ENCODE measurements around the gene MEA1. TPM values are rescaled to one million over a fixed set of nuclear protein-coding genes. Genes with fewer than 3 reads are reported as not detected.
"Not testable (repeated sequence)": the region's sequence is repeated elsewhere in the genome, so short reads cannot be mapped to it uniquely, and the experiment has no call there.

The MEA1 gene
- total RNA-seq, 1 experiment from 2014 or later: 67.6 TPM

DNA sequence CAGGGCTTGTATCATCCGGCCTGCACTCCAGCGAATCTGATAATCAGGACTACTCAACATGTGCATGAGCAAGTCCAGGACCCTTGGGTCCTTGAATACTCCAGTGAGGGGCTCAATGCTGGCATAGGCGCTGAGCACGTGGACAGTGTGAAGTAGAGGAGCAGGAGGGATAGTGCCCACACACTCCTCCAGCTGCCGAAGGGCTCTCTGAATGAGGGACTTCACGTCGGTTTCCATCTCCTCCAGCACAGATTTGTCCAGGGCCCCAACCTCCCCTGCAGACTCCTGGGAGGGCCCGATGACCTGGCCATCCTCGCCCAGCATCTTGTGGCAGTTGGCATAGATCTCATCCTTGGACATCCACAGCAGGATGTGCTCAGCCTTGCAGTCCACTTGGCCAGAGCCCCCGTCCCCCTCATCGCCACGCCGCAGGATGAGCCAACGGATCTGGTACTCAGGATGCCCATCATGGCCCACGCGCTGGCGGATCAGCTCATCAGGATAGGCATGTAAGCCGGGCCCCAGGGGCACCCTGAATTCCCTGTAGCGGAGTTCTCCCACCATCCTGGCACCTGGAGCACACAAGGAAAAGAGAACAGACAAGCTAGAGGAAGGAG lies 38.6 kb upstream of the MEA1 start:
- peaks cover 10% of the 10 kb centered on the region for H3K36me3 ChIP-seq
- DNase-seq: no peak
- peak overlapping the region; percentile 85 for H3K27ac ChIP-seq

GRCh38 chr6:43050981-43051380 lies 37.2 kb upstream of the MEA1 start:
- no peak overlapping the region for H3K27ac ChIP-seq
- no peaks in the 10 kb centered on the region for H3K9me3 ChIP-seq (replicated peaks)
- no peak overlapping the region for H3K4me3 ChIP-seq
- H3K36me3 ChIP-seq: peaks cover 10% of the 10 kb centered on the region
- no peaks in the 10 kb centered on the region for H3K27me3 ChIP-seq
- DNase-seq: no peak
- H3K4me1 ChIP-seq: peaks cover 11% of the 10 kb centered on the region; the same call in 1 of the 2 replicates

More for the DNA sequence above, 38.6 kb upstream of the MEA1 start:
- no peaks in the 10 kb centered on the region for H3K27me3 ChIP-seq
- peak overlapping the region; percentile 80 for H3K4me3 ChIP-seq
- peaks cover 11% of the 10 kb centered on the region; the same call in 1 of the 2 replicates for H3K4me1 ChIP-seq
- H3K9me3 ChIP-seq (replicated peaks): no peaks in the 10 kb centered on the region

GRCh38 chr6:43047998-43048397 lies 34.3 kb upstream of the MEA1 start:
- Histone ChIP-seq H3K27me3 (no peaks in the 10 kb centered on the region), H3K4me3 (no peak overlapping the region), H3K27ac (no peak overlapping the region), H3K4me1 (peaks cover 11% of the 10 kb centered on the region; the same call in 1 of the 2 replicates), H3K9me3 (replicated peaks) (no peaks in the 10 kb centered on the region), H3K36me3 (peaks cover 10% of the 10 kb centered on the region)
- DNase-seq: no peak

DNA sequence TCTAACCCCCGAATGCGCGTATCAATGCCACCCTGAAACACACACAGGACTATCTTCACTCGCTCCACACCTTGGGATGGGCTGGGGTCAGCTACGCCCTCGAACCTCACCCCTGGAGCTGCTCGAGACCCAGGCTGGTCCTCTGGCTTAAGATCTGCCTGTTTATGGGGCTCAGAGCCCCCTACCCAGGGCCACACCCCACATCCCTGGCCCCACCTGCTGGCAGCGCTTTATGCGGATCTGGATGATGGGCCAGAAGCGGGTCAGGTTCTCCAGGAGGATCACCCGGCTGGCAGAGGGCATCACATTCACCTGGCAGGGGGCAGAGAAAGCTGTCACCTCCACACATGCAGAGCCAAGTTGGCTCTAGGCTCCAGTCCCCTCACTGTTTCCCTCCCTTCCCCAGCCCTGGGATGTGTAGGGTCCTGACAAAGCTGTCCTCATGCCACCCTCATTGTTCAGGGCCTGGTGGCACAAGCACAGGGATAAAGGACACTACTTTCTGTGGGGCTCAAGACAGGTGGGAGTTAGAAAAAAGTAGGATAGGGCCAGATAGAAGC lies 31.7 kb upstream of the MEA1 start:
- DNase-seq: no peak
- Histone ChIP-seq H3K9me3 (replicated peaks) (no peaks in the 10 kb centered on the region), H3K4me3 (no peak overlapping the region), H3K27me3 (no peaks in the 10 kb centered on the region), H3K36me3 (peaks cover 14% of the 10 kb centered on the region), H3K27ac (no peak overlapping the region), H3K4me1 (no peaks in the 10 kb centered on the region)

GRCh38 chr6:43043310-43043709 lies 29.6 kb upstream of the MEA1 start:
- DNase-seq: no peak
- Histone ChIP-seq H3K27ac (no peak overlapping the region), H3K27me3 (no peaks in the 10 kb centered on the region), H3K36me3 (peaks cover 7% of the 10 kb centered on the region), H3K9me3 (replicated peaks) (no peaks in the 10 kb centered on the region), H3K4me3 (no peak overlapping the region), H3K4me1 (no peaks in the 10 kb centered on the region)

DNA sequence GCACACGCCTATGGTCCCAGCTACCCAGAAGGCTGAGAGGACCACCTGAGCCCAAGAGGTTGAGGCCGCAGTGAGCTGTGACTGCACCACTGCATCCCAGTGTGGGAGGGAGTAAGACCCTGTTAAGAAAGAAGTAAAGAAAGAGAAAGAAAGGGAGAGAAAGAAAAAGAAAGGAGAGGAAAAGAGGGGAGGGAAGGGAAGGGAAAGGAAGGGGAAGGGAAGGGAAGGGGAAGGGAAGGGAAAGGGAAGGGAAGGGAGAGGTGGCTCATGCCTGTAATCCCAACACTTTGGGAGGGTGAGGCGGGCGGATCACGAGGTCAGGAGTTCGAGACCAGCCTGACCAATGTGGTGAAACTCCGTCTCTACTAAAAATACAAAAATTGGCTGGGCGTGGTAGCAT lies 27.7 kb upstream of the MEA1 start:
- H3K4me3 ChIP-seq; H3K4me1 ChIP-seq; H3K9me3 ChIP-seq (replicated peaks); DNase-seq; H3K27me3 ChIP-seq; H3K27ac ChIP-seq: not testable (repeated sequence)
- H3K36me3 ChIP-seq: peaks cover 15% of the 10 kb centered on the region

DNA sequence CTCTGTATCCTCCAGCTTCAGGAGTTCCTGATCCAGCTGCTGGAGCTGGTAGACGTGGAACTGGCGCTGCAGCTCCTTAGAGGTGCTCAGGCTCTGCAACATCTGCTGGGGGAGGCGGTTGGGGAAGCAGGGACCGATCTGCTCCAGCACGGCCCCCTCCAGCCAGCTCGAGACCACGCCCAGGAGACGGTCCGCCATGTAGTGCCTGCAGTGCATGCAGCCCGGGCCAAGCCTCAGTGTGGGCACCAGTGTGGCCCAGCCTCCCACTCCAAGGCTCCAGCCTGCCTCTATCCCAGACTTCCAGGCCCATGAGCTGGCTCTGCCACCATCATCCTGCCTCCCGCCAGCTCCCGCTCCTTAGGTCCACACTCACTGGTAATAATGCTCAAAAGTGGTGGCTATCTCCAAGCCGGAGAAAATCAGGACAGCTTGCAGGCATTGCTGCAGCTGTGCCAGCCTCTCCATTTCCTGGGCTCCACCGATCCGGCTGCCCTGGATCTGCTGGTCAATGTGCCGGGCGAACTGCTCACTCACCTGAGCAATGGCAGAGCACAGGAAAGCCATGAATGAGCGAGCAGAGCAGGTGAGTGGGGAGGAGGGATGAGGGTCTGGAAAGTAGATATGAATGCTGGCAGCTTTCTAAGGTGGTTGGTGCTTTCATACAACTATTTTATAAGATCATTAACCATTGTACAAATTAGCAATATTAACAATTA lies 27.0 kb upstream of the MEA1 start:
- H3K27me3 ChIP-seq: no peaks in the 10 kb centered on the region

GRCh38 chr6:43038727-43039126 lies 25.0 kb upstream of the MEA1 start:
- Histone ChIP-seq H3K4me3 (no peak overlapping the region), H3K36me3 (peaks cover 24% of the 10 kb centered on the region), H3K4me1 (no peaks in the 10 kb centered on the region)

More for the DNA sequence above, 27.0 kb upstream of the MEA1 start:
- H3K27ac ChIP-seq: no peak overlapping the region
- no peak overlapping the region for H3K4me3 ChIP-seq
- no peaks in the 10 kb centered on the region for H3K9me3 ChIP-seq (replicated peaks)
- DNase-seq: no peak
- H3K36me3 ChIP-seq: peaks cover 22% of the 10 kb centered on the region
- H3K4me1 ChIP-seq: no peaks in the 10 kb centered on the region

GRCh38 chr6:43037706-43038105 lies 24.0 kb upstream of the MEA1 start:
- Histone ChIP-seq H3K27me3 (no peaks in the 10 kb centered on the region), H3K4me3 (no peak overlapping the region), H3K4me1 (no peaks in the 10 kb centered on the region), H3K27ac (no peak overlapping the region), H3K36me3 (peaks cover 30% of the 10 kb centered on the region), H3K9me3 (replicated peaks) (no peaks in the 10 kb centered on the region)
- DNase-seq: no peak

More at GRCh38 chr6:43038727-43039126, 25.0 kb upstream of the MEA1 start:
- H3K27ac ChIP-seq: no peak overlapping the region
- no peaks in the 10 kb centered on the region for H3K27me3 ChIP-seq
- DNase-seq: no peak
- no peaks in the 10 kb centered on the region for H3K9me3 ChIP-seq (replicated peaks)

GRCh38 chr6:43037197-43037596 lies 23.5 kb upstream of the MEA1 start:
- DNase-seq: no peak
- H3K36me3 ChIP-seq: peaks cover 26% of the 10 kb centered on the region

GRCh38 chr6:43036712-43037111 lies 23.0 kb upstream of the MEA1 start:
- no peaks in the 10 kb centered on the region for H3K27me3 ChIP-seq
- no peak overlapping the region for H3K27ac ChIP-seq
- H3K4me1 ChIP-seq: no peaks in the 10 kb centered on the region
- H3K36me3 ChIP-seq: peaks cover 26% of the 10 kb centered on the region
- H3K4me3 ChIP-seq: no peak overlapping the region
- H3K9me3 ChIP-seq (replicated peaks): no peaks in the 10 kb centered on the region
- no peak for DNase-seq

More at GRCh38 chr6:43037197-43037596, 23.5 kb upstream of the MEA1 start:
- no peaks in the 10 kb centered on the region for H3K4me1 ChIP-seq
- H3K27me3 ChIP-seq: no peaks in the 10 kb centered on the region
- H3K27ac ChIP-seq: no peak overlapping the region
- no peaks in the 10 kb centered on the region for H3K9me3 ChIP-seq (replicated peaks)
- H3K4me3 ChIP-seq: no peak overlapping the region

DNA sequence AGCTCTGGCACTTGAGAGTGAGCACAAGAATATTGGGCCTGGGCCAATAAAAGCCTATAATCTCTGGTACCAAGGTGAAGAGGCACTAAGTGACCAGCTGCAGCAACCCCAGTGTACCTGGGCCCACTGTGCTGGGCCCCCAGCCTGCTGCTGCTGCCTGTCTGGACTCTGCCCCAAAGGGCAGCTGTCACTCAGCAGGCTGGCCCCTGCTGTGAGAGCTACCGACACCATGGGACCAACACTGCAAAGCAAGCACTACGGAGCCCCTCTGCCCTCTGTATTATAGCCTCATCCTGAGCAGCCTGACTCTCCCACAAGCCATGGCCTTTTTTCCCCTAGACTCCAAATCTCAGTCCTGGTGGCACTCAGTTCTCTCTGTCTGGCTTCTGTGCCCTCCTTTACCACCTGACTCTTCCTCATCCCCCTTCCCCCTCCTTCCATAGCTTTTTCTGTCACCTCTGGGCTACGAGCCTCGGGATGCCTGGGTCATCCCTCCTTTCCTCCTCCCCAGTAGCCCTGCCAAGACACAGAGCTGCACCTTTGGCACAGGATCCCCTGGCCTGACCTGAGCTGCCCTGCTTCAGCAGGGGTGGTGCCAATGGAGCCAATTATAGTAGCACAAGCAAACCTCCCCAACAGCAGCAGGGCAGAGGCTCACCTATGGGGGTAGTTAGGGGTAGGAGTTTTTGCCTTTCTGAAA lies 21.9 kb upstream of the MEA1 start:
- Histone ChIP-seq H3K36me3 (peaks cover 31% of the 10 kb centered on the region), H3K4me1 (no peaks in the 10 kb centered on the region), H3K4me3 (no peak overlapping the region), H3K9me3 (replicated peaks) (no peaks in the 10 kb centered on the region), H3K27ac (no peak overlapping the region), H3K27me3 (no peaks in the 10 kb centered on the region)
- no peak for DNase-seq

GRCh38 chr6:43034190-43034525 lies 20.4 kb upstream of the MEA1 start:
- no peaks in the 10 kb centered on the region for H3K9me3 ChIP-seq (replicated peaks)
- no peaks in the 10 kb centered on the region for H3K4me1 ChIP-seq
- peaks cover 46% of the 10 kb centered on the region for H3K36me3 ChIP-seq
- no peak overlapping the region for H3K4me3 ChIP-seq
- no peaks in the 10 kb centered on the region for H3K27me3 ChIP-seq
- DNase-seq: no peak
- no peak overlapping the region for H3K27ac ChIP-seq

DNA sequence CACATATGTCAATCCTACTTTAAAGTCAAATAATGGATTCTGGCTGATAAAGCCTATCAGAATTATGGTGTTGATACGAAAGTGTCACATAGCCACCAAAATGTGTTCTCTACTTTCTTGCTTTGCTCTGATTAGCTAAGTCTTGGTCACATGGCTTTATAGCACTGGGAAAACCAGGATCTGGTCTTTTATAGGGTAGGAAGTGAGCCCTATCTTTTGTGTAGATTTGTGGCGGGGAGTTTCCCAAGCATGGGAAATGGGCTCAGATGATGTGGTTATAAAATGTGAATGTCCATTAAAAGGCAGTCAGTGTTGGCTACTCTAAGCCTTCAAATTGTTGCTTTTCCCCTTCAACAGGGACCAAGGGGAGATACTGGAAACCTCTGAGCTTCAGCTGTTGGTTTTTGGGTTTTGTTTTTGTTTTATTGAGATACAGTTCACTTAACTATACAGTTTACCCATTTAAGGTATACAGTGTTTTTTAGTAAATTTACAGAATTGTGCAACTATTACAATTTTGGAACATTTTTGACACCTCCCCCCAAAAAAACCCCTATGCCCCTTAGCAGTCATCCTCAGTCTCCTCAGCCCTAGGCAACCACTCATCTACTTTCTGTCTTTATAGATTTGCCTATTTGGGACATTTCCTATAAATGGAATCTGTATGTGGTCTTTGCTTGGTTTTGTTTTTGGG lies 19.9 kb upstream of the MEA1 start:
- H3K9me3 ChIP-seq (replicated peaks): no peaks in the 10 kb centered on the region
- H3K27ac ChIP-seq: no peak overlapping the region
- H3K36me3 ChIP-seq: peaks cover 51% of the 10 kb centered on the region

More for the DNA sequence above, 19.9 kb upstream of the MEA1 start:
- Histone ChIP-seq H3K4me3 (no peak overlapping the region), H3K4me1 (no peaks in the 10 kb centered on the region), H3K27me3 (no peaks in the 10 kb centered on the region)
- no peak for DNase-seq
